Cardiac fibroblast (primary cell): ENCODE data around the gene TBX4.

Experiments
- DNase-seq, 2 donors: peaks; one replicate each; pipeline versions ENCODE4 v3.0.0 to v3.0.0-alpha.2; 2010; ENCODE audit warnings: low read depth in 2 of 2
- H3K4me3 ChIP-seq, 2 donors: replicated peaks in 1 of 2; 1 replicate in 1 of 2; 2 replicates in 1 of 2; pipeline ENCODE4 v1.5.1; 2011; ENCODE audit warnings: low read depth in 2 of 2, low read length in 2 of 2, mild to moderate bottlenecking in 2 of 2, moderate library complexity in 1 of 2
- CTCF ChIP-seq: IDR thresholded peaks from one replicate; pipeline ENCODE4 v1.5.1; 2011; ENCODE audit warnings: low read depth, mild to moderate bottlenecking, low read length, inconsistent platforms

Gene TBX4

GRCh38 chr17:61452301-61453290, at the start of gene TBX4:
TBX4 (plus strand) TSS chr17:61452422; CDS start chr17:61456491, 4,069 bp downstream.
- no peak for TF ChIP-seq CTCF
- H3K4me3 ChIP-seq = peak within 1 kb of the TSS in 1 of 2 donors; percentile 14
- DNase-seq = no peak

GRCh38 chr17:61402978-61403800, 49.0 kb upstream of the TBX4 start:
- H3K4me3 ChIP-seq = peak overlapping the region in 1 of 2 donors; percentile 72
- no peak for TF ChIP-seq CTCF
- peak; percentile 33 to 62 for DNase-seq

- H3K4me3 ChIP-seq = peak overlapping the region in 1 of 2 donors; percentile 72
- no peak for TF ChIP-seq CTCF
- peak in 1 of 2 donors; percentile 64 for DNase-seq
These were observed 48.2 kb upstream of the TBX4 start for GRCh38 chr17:61403801-61404662.

GRCh38 chr17:61404663-61404912, 47.6 kb upstream of the TBX4 start:
- peak overlapping the region in 1 of 2 donors; percentile 72 for H3K4me3 ChIP-seq
- no peak for DNase-seq
- no peak for TF ChIP-seq CTCF

GRCh38 chr17:61404913-61405685, 47.1 kb upstream of the TBX4 start:
- peak in 1 of 2 donors; percentile 41 for DNase-seq
- peak overlapping the region in 1 of 2 donors; percentile 72 for H3K4me3 ChIP-seq
- TF ChIP-seq CTCF = no peak
